Psoas muscle (tissue), 8 donors: Measurements from ENCODE around the gene GSG1. TPM values are rescaled to one million over a fixed set of nuclear protein-coding genes. Genes with fewer than 3 reads are reported as not detected.

Experiments used
- ATAC-seq, 4 donors: fragments of 200-7000 bp; cut with Tn5 transposase; one replicate each; pipeline ENCODE4 v1.9.1; 2020; ENCODE audit warnings: moderate library complexity in 3 of 4, mild to moderate bottlenecking in 2 of 4
- DNase-seq, 2 donors: peaks; one replicate each; pipeline ENCODE4 v3.0.0-alpha.2; 2020
- H3K27ac ChIP-seq: fragments of 200-600 bp; one replicate; pipeline ENCODE4 v1.8.0; 2022
- H3K27me3 ChIP-seq, 3 donors: fragments of 200-600 bp in 1 of 3; one replicate each; pipeline versions ENCODE4 v1.6.1 to v1.8.0; 2013 to 2022; ENCODE audit warnings: low read length in 2 of 3, mild to moderate bottlenecking in 2 of 3, moderate library complexity in 1 of 3; ENCODE audit not compliant: insufficient read depth in 3 of 3
- H3K36me3 ChIP-seq, 2 donors: fragments of 200-600 bp in 1 of 2; one replicate each; pipeline versions ENCODE4 v1.6.1 to v1.8.0; 2013 to 2022; ENCODE audit warnings: low read depth in 1 of 2, mild to moderate bottlenecking in 1 of 2, moderate library complexity in 1 of 2; ENCODE audit not compliant: insufficient read depth in 1 of 2
- H3K4me1 ChIP-seq: fragments of 200-600 bp; one replicate; pipeline ENCODE4 v1.8.0; 2022
- H3K4me3 ChIP-seq: fragments of 200-600 bp; one replicate; pipeline ENCODE4 v1.8.0; 2022; ENCODE audit warnings: mild to moderate bottlenecking
- H3K9me3 ChIP-seq: fragments of 200-600 bp; one replicate; pipeline ENCODE4 v1.8.0; 2022
- CTCF ChIP-seq: fragments of 200-600 bp; IDR thresholded peaks from one replicate; pipeline ENCODE4 v1.8.0; 2022; ENCODE audit warnings: antibody characterized with exemption
- WGBS, 3 donors: extraction: QIAGEN DNeasy Blood & Tissue Kit; methylation state at CpG; one replicate each; pipeline versions ENCODE4 v1.1.6 to v1.1.7; 2013; 5-methylcytosine and 5-hydroxymethylcytosine counted together
- intact Hi-C, 2 donors: fragments of 100-400 bp; cut with DNase I; formaldehyde crosslinking; loops; one replicate each; pipeline versions ENCODE4 v1.11.0 to v1.14.2; 2022
- polyA plus RNA-seq, 3 donors: library from polyadenylated mRNA; stranded (reverse); fragments of 200-250 nt; gene quantifications; one replicate each; pipeline ENCODE4 v1.2.3, GENCODE V29; 2013
- total RNA-seq, 4 donors: library from RNA; stranded (reverse); fragmentation: NEBNext Ultra II Directional in 2 of 4; extraction: Animal tissue kit (Norgen Biotek cat#: 25700) in 2 of 4; gene quantifications; one replicate each; pipeline versions ENCODE4 v1.2.1 to v1.2.4, GENCODE V29; 2021 to 2023
- donor health status: healthy with polysubstance abuse.
- donor health status: DM: no; HTN: no; CAD: no; lungs with moderate emphysema.
- donor health status: Bipolar disorder and iron deficiency.
- donor health status: healthy.
- donor health status: DM: yes; HTN: yes; CAD: no.
- donor health status: DM: no; HTN: no; CAD: no.
- donor health status: DM: no; HTN: no; CAD: no.
- donor health status: DM: yes; HTN: yes; CAD: no.

The GSG1 gene
- total and polyA plus RNA-seq, 7 donors, result not detected

DNA sequence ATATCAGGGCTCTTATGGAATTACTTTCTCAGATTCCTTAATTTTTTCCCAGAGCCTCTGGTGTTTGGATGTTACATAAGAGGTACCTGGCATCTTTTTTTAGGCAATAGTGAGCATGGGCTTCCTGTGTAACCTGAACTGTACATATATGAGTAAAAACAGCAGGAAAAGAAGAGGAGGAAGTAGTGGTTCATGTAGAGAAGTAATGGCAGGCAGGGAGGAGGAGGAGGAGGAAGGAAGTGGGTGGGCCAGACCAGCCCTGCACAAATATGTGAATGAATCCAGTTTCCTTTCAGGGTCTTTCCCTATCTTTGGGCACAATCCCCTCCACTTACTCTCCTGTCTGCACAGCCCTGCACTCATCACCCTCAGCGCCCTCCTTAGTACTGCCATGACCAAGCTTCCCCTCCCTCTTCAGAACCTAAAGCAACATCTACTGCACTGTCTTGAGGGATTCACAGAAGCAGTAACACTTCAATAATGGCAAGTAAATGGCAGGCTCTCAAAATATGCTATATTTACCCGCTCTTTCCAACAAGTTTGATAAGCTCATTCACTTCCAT is 40.9 kb upstream of the GSG1 start:
- TF ChIP-seq CTCF, result no peak
- DNase-seq, result no peak
- Histone ChIP-seq H3K9me3 (no peaks in the 10 kb centered on the region), H3K4me1 (no peaks in the 10 kb centered on the region), H3K36me3 (no peaks in the 10 kb centered on the region), H3K27ac (no peak overlapping the region), H3K27me3 (no peaks in the 10 kb centered on the region), H3K4me3 (no peak overlapping the region)
- no peak for ATAC-seq
- 82 to 92% (median 92%) methylated on average over 2 of the region's 2 CpGs for whole genome bisulfite sequencing, 3 donors
- intact Hi-C loops, result no loop called here

DNA sequence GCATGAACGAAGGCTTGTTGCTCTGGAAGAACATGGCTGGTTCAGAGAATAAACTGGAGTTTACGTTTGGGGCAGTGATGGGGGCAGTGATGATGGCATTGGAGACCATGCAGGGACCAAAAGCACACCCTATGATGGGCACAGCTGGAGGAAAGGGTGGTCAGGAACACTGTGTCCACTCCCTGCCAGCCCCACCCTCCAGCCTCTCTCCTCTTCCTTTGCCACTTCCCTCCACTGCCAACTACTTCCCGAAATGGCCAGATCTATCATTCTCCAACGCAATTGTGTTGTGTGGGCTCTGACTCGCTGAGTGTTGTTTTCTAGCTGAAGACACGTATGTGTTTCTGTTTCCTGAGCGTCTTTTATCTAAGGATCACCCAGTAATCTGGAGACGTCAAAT is 39.3 kb upstream of the GSG1 start:
- Histone ChIP-seq H3K9me3 (no peaks in the 10 kb centered on the region), H3K27me3 (no peaks in the 10 kb centered on the region), H3K4me1 (no peaks in the 10 kb centered on the region), H3K27ac (no peak overlapping the region), H3K4me3 (no peak overlapping the region), H3K36me3 (no peaks in the 10 kb centered on the region)
- TF ChIP-seq CTCF, result no peak
- intact Hi-C loops, result no loop called here
- no peak for DNase-seq
- ATAC-seq, result no peak
- WGBS, 3 donors, result 80 to 87% (median 85%) methylated on average over 8 of the region's 8 CpGs

- Histone ChIP-seq H3K4me1 (no peaks in the 10 kb centered on the region), H3K4me3 (no peak overlapping the region), H3K27me3 (no peaks in the 10 kb centered on the region), H3K36me3 (no peaks in the 10 kb centered on the region), H3K9me3 (no peaks in the 10 kb centered on the region), H3K27ac (no peak overlapping the region)
- WGBS, 3 donors, result 89 to 91% (median 90%) methylated on average over 5 of the region's 5 CpGs
- intact Hi-C loops, result no loop called here
- DNase-seq (no peak), ATAC-seq (no peak)
- no peak for TF ChIP-seq CTCF
These were observed 38.2 kb upstream of the GSG1 start for GRCh38 chr12:13141686-13142085.

- no peak overlapping the region for H3K4me3 ChIP-seq
- H3K9me3 ChIP-seq, result no peaks in the 10 kb centered on the region
- H3K4me1 ChIP-seq, result no peaks in the 10 kb centered on the region
- WGBS, 3 donors, result 43 to 59% (median 54%) methylated on average over 14 of the region's 14 CpGs
- ATAC-seq, result peak in 3 of 4 donors; percentile 38 to 78 (median 44)
- no peak overlapping the region for H3K27ac ChIP-seq
- no peaks in the 10 kb centered on the region for H3K27me3 ChIP-seq
- no peak for TF ChIP-seq CTCF
- peak; percentile 66 to 69 for DNase-seq
- intact Hi-C loops, result no loop called here
- H3K36me3 ChIP-seq, result no peaks in the 10 kb centered on the region
These were observed 32.1 kb upstream of the GSG1 start for GRCh38 chr12:13135371-13136178.
